Stimulated activated CD4-positive, alpha-beta T cell treated with anti-CD3 and anti-CD28 coated beads, Interleukin-15, amount 100 ng/mL, for 48 hours (primary cell): Measurements from ENCODE around the gene SLC15A4.

ENCODE experiments used
- DNase-seq, 2 donors: peaks; one replicate each; pipeline ENCODE4 v3.0.0-alpha.2; 2020; ENCODE audit warnings: low read depth in 2 of 2

The SLC15A4 gene

GRCh38 chr12:128754275-128754674 lies 69.5 kb downstream of the SLC15A4 start:
- DNase-seq: no peak

DNA sequence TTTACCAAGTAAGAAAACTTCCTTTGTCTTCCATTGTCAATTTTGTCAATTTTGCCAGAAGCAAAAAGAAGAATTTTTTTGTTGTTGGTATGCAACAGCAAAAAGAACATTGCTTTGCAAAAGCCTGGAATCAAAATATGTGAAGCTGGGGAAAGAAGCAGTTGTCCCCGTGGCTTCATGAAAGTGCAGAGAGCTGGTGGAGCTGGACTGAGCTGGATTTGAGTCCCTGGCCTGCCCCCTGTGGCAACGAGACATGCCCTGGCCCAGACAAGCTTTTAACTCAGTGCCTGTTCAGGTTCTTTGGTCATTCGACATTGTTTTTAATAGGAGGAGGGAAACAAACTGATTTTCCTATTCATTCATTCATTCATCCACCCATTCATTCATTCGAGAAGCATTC lies 70.3 kb downstream of the SLC15A4 start:
- no peak for DNase-seq

DNA sequence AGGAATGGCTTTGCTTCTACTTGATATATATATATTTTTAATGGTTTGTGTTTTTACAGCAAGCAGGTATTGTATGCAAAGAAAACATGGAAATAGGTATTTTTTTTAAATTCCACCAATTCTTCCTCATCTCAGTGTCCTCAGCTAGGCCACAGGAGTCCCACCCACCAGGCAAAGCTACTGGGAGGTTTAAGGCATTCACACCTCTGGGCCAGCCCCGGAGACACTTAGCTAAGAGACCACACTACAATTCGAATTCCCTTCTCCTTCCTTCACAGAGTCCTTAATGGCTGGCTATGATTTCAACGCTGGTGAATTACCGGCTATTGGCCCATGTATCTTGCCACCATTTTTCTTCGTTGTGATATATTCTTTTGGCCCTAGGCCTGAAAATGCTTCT lies 71.4 kb downstream of the SLC15A4 start:
- DNase-seq: no peak

DNA sequence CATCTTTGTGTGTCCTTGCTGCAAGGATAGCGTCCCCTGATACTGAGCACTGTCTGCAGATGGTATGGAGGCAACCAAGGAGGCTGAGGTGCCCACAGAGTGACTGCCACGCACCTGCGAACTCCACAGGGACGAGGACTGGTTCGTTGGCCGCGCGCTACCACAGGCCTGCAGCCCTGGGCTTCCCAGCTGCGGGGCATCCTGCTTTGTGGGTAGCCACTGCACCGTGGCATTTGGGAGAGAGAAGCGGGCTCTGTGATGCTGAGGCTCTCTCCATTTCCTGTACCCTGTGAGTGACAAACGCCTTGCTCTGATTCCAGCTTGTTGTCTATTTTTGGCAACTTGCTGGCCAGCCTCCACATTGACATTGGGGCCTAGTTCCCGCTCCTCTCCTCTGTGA lies 76.3 kb downstream of the SLC15A4 start:
- no peak for DNase-seq

GRCh38 chr12:128745772-128746689 lies 77.7 kb downstream of the SLC15A4 start:
- no peak for DNase-seq

DNA sequence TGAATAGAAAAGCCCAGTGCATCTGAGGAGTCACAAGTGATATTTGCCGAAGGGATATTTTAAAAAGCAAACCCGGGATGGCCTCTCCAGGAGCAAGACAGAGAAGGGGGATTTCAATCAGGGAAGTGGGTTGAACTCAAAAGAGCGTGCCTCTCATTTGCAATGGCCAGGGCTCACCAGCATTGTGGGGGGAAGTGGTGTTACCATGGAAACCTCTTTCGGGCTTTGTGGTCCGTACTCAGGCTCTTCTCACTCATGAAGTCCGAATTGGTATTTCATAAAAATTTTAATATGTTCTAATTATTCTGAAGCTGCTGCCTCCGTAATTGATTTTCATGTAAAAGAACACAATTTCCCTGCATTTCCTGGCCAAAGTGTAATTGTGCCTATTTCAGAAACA lies 79.8 kb downstream of the SLC15A4 start:
- no peak for DNase-seq
